Spleen (tissue), 11 donors: ENCODE measurements around the gene PHC1. TPM values are rescaled to one million over a fixed set of nuclear protein-coding genes. Genes with fewer than 3 reads are reported as not detected.

Experiments used
- DNase-seq: peaks from one replicate; pipeline ENCODE4 v3.0.0-alpha.2; 2020
- H3K27ac ChIP-seq, 8 donors: fragments of 200-600 bp; sonication (generic) in 7 of 8; 1 replicate in 4 of 8; 2 replicates in 4 of 8; pipeline versions ENCODE4 v1.5.0 to v1.8.0; 2016 to 2021; ENCODE audit warnings: inconsistent platforms in 4 of 8, mild to moderate bottlenecking in 4 of 8, moderate library complexity in 1 of 8
- H3K27me3 ChIP-seq, 7 donors: fragments of 200-600 bp; sonication (generic) in 6 of 7; replicated peaks in 1 of 7; 1 replicate in 4 of 7; 2 replicates in 3 of 7; pipeline versions ENCODE4 v1.5.0 to v1.8.0; 2016 to 2021; ENCODE audit warnings: inconsistent platforms in 3 of 7, mild to moderate bottlenecking in 1 of 7
- H3K36me3 ChIP-seq, 6 donors: fragments of 200-600 bp; sonication (generic) in 5 of 6; 1 replicate in 4 of 6; 2 replicates in 2 of 6; pipeline versions ENCODE4 v1.5.0 to v1.8.0; 2016 to 2021; ENCODE audit warnings: inconsistent platforms in 2 of 6
- H3K4me1 ChIP-seq, 6 donors: fragments of 200-600 bp; sonication (generic) in 5 of 6; 1 replicate in 3 of 6; 2 replicates in 3 of 6; pipeline versions ENCODE4 v1.5.0 to v1.8.0; 2016 to 2021; ENCODE audit warnings: inconsistent platforms in 3 of 6
- H3K4me3 ChIP-seq, 8 donors: fragments of 200-600 bp; sonication (generic) in 7 of 8; 1 replicate in 4 of 8; 2 replicates in 4 of 8; pipeline versions ENCODE4 v1.5.0 to v1.8.0; 2016 to 2021; ENCODE audit warnings: inconsistent platforms in 4 of 8, mild to moderate bottlenecking in 4 of 8, moderate library complexity in 2 of 8
- H3K9me3 ChIP-seq, 8 donors: fragments of 200-600 bp; sonication (generic) in 7 of 8; 1 replicate in 4 of 8; 2 replicates in 4 of 8; pipeline versions ENCODE4 v1.5.0 to v1.8.0; 2016 to 2021; ENCODE audit warnings: inconsistent platforms in 4 of 8
- CTCF ChIP-seq, 11 experiments: fragments of 200-600 bp in 7 of 11; fragments of 450-650 bp in 4 of 11; sonication (generic) in 4 of 11; IDR thresholded peaks in 8 of 11; conservative IDR thresholded peaks in 3 of 11; 1 replicate in 7 of 11; 2 replicates in 4 of 11; pipeline versions ENCODE4 v1.4.0 to v1.8.0; 2016 to 2021; ENCODE audit warnings: antibody characterized with exemption in 11 of 11, inconsistent platforms in 4 of 11, mild to moderate bottlenecking in 1 of 11
- POLR2A ChIP-seq, 3 donors: fragments of 450-650 bp; IDR thresholded peaks; one replicate each; pipeline ENCODE4 v1.5.1; 2017; ENCODE audit warnings: antibody characterized with exemption in 3 of 3, mild to moderate bottlenecking in 1 of 3
- POLR2AphosphoS5 ChIP-seq, 3 donors: sonication (generic); formaldehyde crosslinking; IDR thresholded peaks; one replicate each; pipeline ENCODE4 v1.5.1; 2017; ENCODE audit warnings: antibody characterized with exemption in 3 of 3
- WGBS, 5 donors: extraction: QIAGEN DNeasy Blood & Tissue Kit in 3 of 5; methylation state at CpG; one replicate each; pipeline versions ENCODE4 v1.1.5 to v1.1.7; 2013 to 2018; 5-methylcytosine and 5-hydroxymethylcytosine counted together
- intact Hi-C: fragments of 100-400 bp; cut with DNase I; formaldehyde crosslinking; loops from one replicate; pipeline ENCODE4 v1.15.0; 2023; ENCODE audit warnings: low total_unique reads
- polyA plus RNA-seq, 3 donors: library from polyadenylated mRNA; stranded (reverse); fragments of 200-250 nt; gene quantifications; one replicate each; pipeline ENCODE4 v1.2.1, GENCODE V29; 2013
- total RNA-seq, 7 donors: library from RNA; depleted of rRNA in 3 of 7; stranded (reverse); fragments of >200 nt in 3 of 7; fragmentation: NEBNext Ultra II Directional in 4 of 7; extraction: Animal tissue kit (Norgen Biotek cat#: 25700) in 4 of 7; gene quantifications; one replicate each; pipeline versions ENCODE4 v1.1.0 to v1.2.1, GENCODE V29; 2016 to 2021
- donor health status: healthy with polysubstance abuse.
- donor health status: DM: no; HTN: no; CAD: no; lungs with moderate emphysema.
- donor health status: DM: no; HTN: no; CAD: no.
- donor health status: Bipolar disorder and iron deficiency.
- donor health status: healthy.
- donor health status: DM: no; HTN: no; CAD: no.
- donor health status: DM: yes; HTN: yes; CAD: no.

PHC1 gene
- total and polyA plus RNA-seq, 10 donors: 16.5 to 51.1 (median 28.2) TPM

- Histone ChIP-seq H3K36me3 (no peaks in the 10 kb centered on the region), H3K27me3 (no peaks in the 10 kb centered on the region), H3K4me1 (peaks cover 0 to 29% (median 9%) of the 10 kb centered on the region in 6 donors), H3K9me3 (peaks cover 0 to 21% (median 9%) of the 10 kb centered on the region in 8 donors), H3K27ac (no peak overlapping the region), H3K4me3 (no peak overlapping the region)
- intact Hi-C loops: no loop called here
- no peak for TF ChIP-seq CTCF (IDR thresholded peaks at IDR 0.05 in 8 of 11, conservative IDR thresholded peaks at IDR 0.05 in 3 of 11)
- TF ChIP-seq POLR2A (IDR thresholded peaks at IDR 0.05): no peak
- no peak for TF ChIP-seq POLR2AphosphoS5 (IDR thresholded peaks at IDR 0.05)
- no peak for DNase-seq
Measured at GRCh38 chr12:8904665-8905064, 9.6 kb upstream of the PHC1 start.

- Histone ChIP-seq H3K4me3 (no peak overlapping the region), H3K36me3 (no peaks in the 10 kb centered on the region), H3K27ac (no peak overlapping the region), H3K9me3 (peaks cover 0 to 14% (median 9%) of the 10 kb centered on the region in 8 donors), H3K27me3 (no peaks in the 10 kb centered on the region), H3K4me1 (peaks cover 0 to 29% (median 9%) of the 10 kb centered on the region in 6 donors)
- intact Hi-C loops: no loop called here
- WGBS, 5 donors: 80 to 93% (median 87%) methylated on average over 8 to 10 of the region's 10 CpGs
- DNase-seq: no peak
- no peak for TF ChIP-seq CTCF (IDR thresholded peaks at IDR 0.05 in 8 of 11, conservative IDR thresholded peaks at IDR 0.05 in 3 of 11)
- TF ChIP-seq POLR2AphosphoS5 (IDR thresholded peaks at IDR 0.05): no peak
Measured at GRCh38 chr12:8905546-8905945, 8.8 kb upstream of the PHC1 start.

GRCh38 chr12:8906266-8907180 is 7.8 kb upstream of the PHC1 start:
- intact Hi-C loops: no loop called here
- Histone ChIP-seq H3K27me3 (no peaks in the 10 kb centered on the region), H3K9me3 (peaks cover 0 to 4% (median under 1%) of the 10 kb centered on the region in 8 donors), H3K27ac (no peak overlapping the region), H3K36me3 (no peaks in the 10 kb centered on the region), H3K4me3 (no peak overlapping the region), H3K4me1 (peaks cover 0 to 29% (median 9%) of the 10 kb centered on the region in 6 donors)
- TF ChIP-seq CTCF (IDR thresholded peaks at IDR 0.05 in 8 of 11, conservative IDR thresholded peaks at IDR 0.05 in 3 of 11): no peak
- TF ChIP-seq POLR2AphosphoS5 (IDR thresholded peaks at IDR 0.05): no peak
- no peak for TF ChIP-seq POLR2A (IDR thresholded peaks at IDR 0.05)
- DNase-seq: no peak
- 75 to 88% (median 82%) methylated on average over 14 to 16 of the region's 16 CpGs for WGBS, 5 donors

- intact Hi-C loops: no loop called here
- DNase-seq: no peak
Measured at GRCh38 chr12:8907513-8907912, 6.8 kb upstream of the PHC1 start.

More at GRCh38 chr12:8907513-8907912, 6.8 kb upstream of the PHC1 start:
- Histone ChIP-seq H3K4me3 (no peak overlapping the region), H3K36me3 (no peaks in the 10 kb centered on the region), H3K27ac (no peak overlapping the region), H3K27me3 (no peaks in the 10 kb centered on the region), H3K4me1 (peaks cover 0 to 29% (median 9%) of the 10 kb centered on the region in 6 donors), H3K9me3 (no peaks in the 10 kb centered on the region)
- WGBS, 5 donors: 60 to 71% (median 69%) methylated on average over 3 of the region's 3 CpGs
- TF ChIP-seq CTCF (IDR thresholded peaks at IDR 0.05 in 8 of 11, conservative IDR thresholded peaks at IDR 0.05 in 3 of 11): no peak
- no peak for TF ChIP-seq POLR2A (IDR thresholded peaks at IDR 0.05)
- no peak for TF ChIP-seq POLR2AphosphoS5 (IDR thresholded peaks at IDR 0.05)
